ENCODE measurements around the gene SLC6A17.
A peak's percentile ranks its signal among the peaks of the same experiment; 100 is the strongest.

SLC6A17 gene

DNA sequence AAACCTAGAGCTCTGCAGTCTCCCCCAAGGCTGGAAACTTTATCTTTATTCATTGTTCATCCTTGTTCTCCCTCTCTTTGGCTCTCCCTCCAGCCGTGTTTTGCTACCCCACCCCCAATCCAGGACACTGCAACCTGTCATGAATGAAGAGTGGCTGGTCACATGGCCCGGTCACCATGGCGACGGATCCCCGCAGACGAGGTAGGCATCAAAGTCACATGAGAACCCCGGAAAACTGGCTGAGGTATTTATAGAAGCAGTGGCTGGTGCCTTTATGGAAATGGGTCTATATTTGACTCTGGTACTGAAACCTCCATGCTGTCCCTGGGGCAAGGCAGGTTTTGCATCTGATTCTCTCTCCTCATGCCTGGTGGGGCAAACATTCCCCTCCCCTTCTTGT is 13.4 kb upstream of the SLC6A17 start:
- peak; percentile 45 for DNase-seq

DNA sequence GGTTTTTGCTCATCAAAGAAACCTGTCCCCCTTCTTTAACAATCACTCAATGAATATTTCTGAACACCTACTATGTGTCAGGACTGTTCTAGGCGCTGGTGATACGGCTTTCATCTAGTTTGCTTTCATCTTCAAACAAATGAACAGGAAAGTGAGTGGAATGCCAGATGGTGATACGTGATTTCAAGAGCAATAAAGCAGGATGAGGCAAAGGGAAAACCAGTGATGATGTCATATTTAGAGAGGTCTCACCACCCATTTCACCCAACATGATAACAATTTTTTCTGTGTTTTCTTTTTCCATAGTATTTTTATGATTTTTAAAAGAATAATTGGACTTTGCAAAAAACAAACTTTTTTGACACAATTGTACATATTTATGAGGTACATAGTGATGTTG is 11.3 kb upstream of the SLC6A17 start:
- no peak for DNase-seq

DNA sequence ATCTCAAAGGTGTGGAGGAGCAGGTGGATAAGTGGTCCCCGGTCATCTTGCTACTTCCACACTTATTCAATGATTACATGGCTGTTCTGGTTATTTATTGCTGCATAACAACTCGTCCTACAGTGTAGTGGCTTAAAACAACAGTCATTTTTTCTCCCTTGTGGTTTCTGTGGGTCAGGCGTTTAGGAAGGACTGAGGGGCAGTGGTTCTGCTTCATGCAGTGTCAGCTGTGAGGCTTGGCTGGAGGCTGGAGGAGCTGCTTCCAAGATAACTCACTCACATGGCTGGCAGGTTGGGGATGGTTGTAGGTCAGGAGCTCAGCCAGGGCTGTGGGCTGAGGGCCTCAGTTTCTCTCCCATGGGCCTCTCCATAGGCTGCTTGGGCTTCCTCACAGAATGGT is 5.9 kb upstream of the SLC6A17 start:
- DNase-seq, result no peak

DNA sequence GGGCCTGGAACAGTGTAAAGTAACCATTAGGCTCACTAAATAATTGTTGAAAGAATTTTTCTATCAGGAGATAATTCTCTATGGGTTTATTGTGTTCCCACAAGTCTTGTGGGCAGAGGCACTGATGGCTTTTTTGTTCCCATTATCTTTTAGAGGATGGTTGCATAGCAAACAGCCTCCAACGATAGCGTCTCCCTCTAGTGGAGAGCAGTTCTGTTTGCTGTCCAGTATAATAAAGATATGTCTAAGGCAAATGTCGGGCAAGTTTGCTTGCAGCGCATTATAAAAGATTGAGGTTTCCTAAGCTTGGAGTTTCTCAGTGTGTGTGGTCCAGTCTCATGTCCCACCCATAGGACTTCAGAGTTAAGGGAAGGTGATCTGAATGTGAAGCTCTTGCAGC is 1.3 kb upstream of the SLC6A17 start:
- DNase-seq, result peak; percentile 31

DNA sequence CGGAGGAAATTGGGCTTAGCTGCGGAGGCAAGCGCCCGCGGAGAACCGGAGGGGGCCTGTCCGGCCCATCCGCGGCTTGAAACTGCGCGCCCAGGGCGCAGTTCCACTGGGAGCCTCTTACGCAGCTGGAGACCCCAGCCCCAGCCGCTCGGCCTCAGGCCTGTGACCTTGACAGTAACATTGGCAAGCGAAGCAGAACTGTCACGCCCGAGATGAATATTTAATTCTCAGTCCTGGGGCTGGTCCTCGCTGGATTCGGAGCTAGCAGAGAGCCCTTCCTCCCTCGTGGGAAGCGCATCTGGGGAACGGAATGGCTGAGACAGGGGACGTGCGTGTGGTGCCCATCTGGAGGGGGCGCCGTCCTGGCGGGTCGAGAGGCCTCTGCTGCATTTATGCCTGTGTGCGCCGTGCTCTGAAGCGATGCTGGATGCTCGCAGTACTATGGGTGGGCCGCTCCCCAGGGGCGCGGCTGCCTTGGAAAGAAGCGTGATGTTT is 928 bp downstream of the SLC6A17 start:
- DNase-seq, result no peak

DNA sequence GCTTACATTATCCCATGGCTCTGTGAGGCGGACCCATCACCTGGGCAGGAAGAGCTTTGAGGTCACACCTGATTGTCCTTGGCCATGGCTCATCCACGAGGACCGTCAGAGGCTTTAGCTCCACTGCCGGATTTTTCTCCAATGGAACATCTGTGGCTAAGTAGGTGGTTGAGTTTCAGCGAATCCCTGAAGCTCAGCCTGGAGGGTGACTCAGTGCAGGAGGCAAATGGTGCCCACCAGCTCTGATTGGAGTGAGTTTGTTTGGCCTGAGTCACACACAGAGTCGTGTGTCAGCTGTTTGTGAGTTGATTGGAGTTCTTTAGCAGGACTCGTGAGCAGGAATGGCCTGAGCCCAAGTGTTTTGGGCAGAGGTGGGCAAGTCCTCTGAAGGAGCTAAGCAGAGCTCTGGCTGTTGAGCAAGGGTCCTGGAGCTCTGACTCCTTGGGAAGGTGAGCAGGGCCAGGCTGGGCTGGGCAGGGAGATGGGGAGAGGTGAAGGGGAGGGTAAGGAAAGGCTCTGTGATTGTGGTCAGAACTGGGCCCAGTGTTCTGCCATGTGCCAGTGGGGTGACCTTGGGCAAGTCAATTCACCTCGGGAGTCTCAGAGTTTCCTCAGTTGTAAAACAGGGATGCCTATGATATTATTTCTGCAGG is 2.0 kb downstream of the SLC6A17 start:
- no peak for DNase-seq

DNA sequence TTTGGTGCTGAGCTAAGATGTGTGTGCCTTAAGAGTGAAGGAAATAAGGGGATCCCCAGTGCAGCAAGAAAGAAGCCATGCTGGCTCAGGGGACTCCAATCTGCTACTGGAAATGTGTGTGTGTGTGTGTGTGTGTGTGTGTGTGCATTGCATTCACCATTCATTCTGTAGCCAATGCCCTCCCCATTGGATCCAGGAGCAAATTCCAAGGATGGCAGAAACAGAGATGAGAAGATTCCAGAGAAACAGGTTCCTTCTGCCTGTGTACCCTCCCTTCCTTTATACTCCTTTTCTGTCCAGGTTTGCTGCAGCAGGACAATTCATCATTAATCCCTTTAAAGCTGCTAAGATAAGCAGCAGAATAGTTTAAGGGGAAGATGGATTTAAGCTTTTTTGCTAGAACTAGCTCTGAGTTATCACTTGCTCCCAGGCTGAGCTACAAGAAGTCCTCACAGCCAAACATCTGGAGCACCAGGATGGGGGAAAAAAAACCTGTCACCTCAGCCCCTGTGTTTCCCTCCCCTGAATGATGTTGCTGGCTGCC is 3.2 kb downstream of the SLC6A17 start:
- DNase-seq, result no peak

DNA sequence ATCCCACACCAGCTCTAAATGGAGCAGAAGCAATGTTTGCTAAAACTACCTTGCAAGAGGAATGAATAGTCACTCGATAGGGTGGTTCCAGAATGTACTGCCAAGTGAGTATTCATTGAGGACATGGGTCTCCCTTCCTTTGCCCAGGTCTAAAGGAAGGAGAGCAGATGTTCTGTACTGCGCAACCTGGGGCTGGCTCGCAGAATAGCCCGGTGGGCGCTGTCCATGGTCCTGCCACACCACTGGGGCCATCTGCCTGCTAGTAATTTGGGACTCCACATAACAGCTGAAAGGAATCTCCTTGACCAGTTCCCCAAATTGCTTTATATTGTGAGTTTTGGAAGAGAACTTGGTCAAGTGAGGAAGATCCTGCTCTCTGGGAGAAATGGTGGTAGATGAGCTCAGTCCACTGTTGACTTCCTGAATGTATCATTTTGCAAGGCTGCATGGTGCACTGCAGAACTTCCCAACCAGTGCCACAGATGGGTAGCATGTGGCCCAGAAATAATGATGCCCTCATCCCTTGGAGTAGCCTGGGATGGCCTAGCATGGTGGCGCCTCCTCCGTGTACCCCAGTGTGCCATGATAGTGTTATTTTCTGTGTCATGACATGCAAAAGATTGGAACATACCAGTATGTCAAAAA is 5.7 kb downstream of the SLC6A17 start:
- peak; percentile 56 for DNase-seq

DNA sequence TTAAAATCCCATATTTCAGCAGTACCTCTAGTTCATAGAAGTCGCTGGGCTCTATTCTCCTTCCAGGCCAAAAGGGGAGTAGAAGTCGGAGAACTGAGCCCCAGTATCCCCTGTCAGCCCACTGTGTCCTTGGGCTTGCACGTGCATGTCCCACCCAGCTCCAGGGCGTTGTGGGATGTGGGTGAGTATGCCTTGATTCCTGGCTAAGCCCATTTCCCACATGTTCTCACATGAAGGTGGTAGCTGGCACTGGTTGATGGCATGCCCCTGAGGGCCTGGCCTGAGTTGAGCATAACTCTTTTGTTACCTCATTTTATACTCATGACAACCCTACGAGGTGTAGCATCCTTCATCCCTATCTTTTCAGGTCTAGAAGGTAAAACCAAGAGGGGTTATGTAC is 8.0 kb downstream of the SLC6A17 start:
- DNase-seq, result no peak

DNA sequence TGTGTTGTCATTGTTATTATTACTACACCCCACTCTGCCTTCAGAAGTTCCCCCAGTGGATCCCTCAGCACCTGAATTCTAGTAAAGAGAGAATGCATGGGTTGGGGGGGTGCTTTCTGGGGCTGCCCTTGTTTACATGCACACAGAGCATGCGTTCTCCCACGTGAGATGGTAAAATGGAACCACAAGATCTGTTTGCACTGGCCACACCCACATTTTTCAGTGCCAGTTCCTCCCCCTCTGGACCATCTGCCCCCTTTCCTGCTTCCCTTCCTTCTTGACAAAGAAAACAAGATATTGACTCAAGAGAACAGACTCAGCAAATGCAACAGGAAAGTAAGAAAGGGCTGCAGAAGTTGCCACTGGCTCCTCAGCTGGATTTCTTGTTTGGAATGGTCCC is 8.9 kb downstream of the SLC6A17 start:
- DNase-seq, result no peak

DNA sequence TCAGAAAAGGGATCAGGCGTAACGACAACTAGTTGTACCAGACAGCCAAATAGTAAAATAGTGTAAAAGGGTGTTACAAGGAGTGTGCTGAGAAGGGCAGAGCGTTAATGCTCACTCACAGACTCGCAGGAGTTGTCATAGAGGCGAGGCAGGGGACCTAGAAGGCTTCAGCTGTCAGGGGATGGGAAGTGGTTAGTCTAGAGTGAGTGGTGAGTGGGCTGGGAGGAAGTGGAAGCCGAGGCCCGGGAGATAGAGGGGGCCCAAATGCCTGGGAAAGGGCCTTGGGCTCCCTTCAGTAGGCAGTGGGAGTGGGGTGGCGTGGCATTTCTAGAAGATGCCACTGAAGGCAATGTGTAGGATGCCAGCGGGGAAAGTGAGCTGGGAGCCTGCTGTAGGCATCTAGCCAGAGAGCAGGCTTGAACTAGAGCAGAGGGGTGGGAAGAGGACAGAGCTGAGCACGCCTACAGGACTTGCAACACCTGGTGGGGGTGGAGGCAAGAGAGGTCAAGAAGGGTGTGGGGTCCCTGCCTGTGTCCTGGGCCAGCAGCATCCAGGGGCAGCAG is 10.3 kb downstream of the SLC6A17 start:
- no peak for DNase-seq

DNA sequence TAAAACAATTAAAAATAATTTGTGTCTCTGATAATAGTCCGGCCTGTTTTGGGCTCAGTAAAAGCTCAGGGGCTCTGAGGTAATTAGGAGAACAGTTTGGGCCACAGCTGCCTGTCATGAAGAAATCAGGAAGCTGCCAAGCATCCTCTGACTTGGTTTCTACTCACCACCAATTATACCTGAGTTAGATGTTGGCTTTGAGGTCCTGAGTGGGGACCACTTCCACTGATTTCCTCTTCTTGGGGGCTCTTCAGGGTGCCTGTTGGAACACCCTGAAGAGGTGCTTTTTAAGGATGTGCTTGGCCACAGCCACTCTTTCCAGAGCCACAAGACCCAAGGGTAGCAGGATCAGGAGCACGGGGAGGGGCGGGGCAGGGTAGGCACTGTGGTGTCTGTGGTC is 10.9 kb downstream of the SLC6A17 start:
- DNase-seq, result no peak

DNA sequence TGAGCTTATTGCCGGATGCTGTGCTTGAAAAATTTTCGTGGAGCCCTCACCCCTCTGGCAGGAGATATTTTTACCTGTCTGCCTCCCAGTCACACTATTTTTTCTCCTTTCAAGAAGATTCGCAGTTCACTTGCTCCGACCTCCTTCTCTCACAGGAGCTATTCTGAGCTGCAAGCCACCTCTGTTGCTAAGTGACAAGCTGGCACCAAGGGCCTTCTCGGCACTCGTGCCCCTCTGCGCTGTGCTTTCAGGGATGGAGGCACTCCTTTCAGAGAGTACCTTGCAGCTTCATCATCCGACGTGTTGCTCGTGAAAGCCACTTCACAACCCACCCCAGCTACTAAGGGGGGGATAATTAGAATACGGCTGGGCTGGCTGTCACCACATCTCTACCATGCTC is 11.6 kb downstream of the SLC6A17 start:
- no peak for DNase-seq

DNA sequence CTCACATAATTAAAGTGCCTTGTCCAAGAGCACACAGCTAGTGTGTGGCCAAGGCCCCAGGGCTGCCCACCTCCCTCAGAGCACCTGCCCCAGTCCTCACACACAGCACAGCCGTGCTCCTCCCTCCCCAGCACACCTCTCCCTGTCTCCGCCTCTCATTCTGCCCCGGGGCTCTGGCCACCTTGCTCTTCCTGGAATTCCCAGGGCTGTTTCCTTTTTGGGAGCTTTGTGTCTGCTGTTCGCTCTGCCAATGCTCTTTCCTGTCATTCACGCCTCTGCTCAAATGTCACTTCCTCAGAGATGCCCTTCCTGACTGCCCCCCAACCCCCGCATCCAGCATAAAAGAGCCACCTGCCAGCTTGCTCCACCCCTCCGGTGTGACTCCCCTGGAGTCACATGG is 13.3 kb downstream of the SLC6A17 start:
- no peak for DNase-seq

DNA sequence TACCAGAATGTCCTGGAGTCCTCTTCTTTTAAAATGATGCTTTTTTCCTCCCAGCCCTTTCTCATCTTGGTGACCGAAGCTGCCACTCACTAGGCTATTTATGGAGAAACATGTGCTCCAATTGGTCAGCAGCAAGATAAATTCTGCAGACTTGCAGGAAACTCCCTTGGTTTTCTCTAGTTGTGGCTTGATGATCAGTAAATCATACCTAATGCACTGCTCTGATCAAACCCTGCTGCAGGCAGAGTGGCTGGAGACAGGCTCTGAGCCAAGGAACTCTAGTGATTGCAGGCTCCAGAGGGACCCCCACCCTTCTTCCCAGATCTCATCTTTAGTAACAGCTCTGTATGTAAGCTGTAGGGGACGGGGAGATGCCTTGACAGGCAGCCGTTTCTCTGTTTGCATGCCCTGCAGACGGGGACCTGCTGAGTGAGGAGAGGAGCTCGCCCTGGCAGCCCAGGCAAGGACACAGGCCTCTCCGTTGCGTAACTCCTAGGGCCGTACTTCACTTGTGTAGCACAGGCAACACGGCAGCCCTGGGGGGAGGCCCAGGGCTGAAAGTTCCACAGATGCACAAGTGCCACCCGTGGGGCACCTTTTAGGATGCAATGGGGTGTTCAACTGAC is 14.5 kb downstream of the SLC6A17 start:
- no peak for DNase-seq

DNA sequence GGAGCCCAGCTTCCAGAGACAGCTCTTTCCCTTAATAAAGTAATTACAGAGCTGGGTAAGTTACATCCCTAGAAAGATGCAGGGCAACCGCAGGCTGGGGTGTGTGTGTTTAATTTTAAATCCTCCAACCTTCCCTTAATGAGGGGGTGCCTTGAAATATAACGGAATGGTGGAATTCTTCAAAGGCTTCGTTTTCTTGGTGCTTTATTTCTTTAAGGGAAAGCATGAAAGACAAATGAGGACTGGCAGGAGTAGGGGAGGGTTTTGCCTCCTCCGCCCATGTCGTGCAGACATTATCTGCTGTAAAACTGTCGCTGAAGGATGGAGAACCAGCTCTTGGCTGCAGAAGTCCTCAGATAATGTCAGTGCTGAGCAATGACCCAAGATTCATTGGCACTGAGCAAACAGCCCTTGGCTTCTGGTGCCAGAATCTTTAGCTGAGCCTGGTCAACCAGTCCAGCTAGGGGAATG is 15.5 kb downstream of the SLC6A17 start:
- DNase-seq, result no peak

DNA sequence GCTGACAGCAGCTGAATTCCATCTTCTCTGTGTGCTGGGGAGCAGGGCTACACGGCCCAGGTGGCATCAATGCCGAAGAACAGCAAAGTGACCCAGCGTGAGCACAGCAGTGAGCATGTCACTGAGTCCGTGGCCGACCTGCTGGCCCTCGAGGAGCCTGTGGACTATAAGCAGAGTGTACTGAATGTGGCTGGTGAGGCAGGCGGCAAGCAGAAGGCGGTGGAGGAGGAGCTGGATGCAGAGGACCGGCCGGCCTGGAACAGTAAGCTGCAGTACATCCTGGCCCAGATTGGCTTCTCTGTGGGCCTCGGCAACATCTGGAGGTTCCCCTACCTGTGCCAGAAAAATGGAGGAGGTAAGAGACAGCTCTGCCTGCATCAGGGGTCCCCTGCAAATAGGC is 16.6 kb downstream of the SLC6A17 start:
- no peak for DNase-seq

DNA sequence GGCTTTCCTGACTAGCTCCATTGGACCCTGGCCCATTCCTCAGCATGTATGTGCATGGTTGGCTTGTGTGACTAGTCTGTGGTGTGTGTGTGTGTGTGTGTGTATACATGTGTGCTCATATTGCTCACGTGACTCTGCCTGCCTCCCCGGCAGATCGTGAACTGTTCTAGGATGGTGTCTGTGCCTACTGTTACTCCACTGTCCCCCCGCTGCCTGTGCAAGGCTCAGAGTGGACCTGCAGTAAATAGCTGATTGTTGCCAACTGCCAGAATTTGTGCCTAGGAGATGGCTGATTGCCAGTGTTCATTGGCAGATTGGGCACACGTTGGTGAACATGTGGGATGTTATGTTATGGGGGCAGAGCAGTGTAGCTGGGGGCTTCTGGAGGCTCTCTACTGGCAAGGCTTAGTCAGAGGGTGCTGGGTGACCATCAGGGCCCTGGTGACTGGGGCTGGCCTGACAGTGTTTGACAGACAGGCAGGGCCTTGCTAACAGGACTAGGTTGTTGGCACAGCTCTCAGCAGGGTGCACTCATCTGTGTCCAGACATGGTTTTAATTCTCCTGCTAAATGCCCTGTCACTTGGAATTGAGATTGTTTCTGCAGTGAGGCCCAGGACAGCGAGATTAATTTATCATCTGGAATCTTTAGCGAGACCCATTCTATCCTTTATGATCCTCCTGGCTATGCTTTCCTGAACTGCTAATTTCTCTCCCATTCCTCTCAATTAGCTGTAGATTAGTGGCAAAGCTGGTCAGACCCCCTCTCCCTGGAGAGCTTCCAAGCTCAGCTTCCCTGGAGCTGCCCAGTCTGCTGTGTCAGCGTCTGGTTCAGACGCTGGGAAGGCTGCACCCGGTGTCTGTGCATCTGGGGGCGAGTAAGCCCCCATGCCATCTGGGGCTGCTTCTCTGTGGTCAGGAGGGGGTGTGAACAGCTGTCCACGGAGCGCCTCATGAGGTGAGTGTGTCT is 20.8 kb downstream of the SLC6A17 start:
- DNase-seq, result no peak

DNA sequence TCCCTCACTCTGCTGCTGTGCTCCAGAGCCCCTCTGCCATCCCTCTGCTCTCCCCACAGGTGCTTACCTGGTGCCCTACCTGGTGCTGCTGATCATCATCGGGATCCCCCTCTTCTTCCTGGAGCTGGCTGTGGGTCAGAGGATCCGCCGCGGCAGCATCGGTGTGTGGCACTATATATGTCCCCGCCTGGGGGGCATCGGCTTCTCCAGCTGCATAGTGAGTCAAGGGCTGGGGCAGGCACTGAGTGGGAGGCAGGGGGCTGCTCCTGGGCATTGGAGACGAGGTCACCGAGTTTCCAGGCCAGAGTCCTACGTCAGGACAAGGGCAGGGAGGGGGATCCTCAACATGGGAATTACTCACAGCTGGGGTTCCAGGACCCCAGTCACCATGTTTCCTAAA is 21.7 kb downstream of the SLC6A17 start:
- DNase-seq, result no peak

DNA sequence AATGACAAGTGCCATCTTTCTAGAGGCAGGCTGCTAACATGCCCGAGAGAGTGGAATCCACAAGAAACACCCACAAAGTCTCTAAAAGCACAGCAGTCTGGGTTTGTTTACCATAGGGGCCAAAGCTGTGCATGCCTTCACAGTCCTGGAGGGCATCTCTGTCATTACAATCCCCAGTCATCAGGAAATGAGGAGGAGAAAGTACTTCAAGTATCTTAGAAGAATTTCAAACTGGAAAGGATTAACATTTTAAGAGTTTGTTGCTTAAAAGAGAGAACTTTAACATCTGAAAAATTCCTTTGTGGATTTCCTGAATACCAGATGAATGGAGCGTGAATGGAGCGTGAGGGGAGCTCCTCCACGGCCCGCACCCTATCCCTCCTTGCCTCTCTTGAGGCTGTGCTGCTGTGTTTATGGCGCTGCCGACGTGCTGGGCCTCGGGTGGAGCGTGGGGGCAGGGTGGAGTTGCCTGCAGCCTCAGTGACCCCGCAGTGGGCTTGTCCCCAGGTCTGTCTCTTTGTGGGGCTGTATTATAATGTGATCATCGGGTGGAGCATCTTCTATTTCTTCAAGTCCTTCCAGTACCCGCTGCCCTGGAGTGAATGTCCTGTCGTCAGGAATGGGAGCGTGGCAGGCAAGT is 23.3 kb downstream of the SLC6A17 start:
- no peak for DNase-seq

DNA sequence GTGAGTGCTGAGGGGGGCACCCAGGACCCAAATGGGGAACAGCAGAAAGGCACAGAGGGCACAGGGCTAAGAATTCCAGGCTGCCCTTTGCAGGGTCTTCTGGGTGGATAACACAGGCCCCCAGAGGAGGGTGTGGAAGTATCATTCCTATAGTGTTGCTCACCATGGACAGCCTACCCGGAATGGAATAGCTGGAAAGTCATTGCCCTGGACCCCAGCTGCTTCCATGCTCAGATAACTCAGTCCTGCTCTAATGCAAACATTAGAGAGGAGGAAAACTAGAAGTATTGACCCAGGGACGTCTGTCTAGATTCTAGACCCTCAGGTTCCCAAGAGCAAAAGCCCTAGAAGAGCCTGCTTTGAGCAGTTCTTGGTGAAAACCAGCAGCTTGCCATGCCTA is 24.7 kb downstream of the SLC6A17 start:
- DNase-seq, result no peak
